Activated naive CD4-positive, alpha-beta T cell treated with anti-CD3 and anti-CD28 coated beads, Interleukin-2, amount 50 U/mL, for 72 hours (primary cell): ENCODE data around the gene TMEM143. TPM values are rescaled to one million over a fixed set of nuclear protein-coding genes. Genes with fewer than 3 reads are reported as not detected.
A peak's percentile ranks its signal among the peaks of the same experiment; 100 is the strongest.

ENCODE experiments used
- ATAC-seq, 2 donors: fragments of 150-1000 bp; cut with Tn5 transposase; 2 replicates each; pipeline ENCODE4 v1.10.0; 2021; ENCODE audit warnings: mild to moderate bottlenecking in 2 of 2, moderate library complexity in 2 of 2
- DNase-seq, 2 donors: peaks; one replicate each; pipeline ENCODE4 v3.0.0; 2021 to 2022; ENCODE audit warnings: low spot score in 2 of 2
- H3K27ac Mint-ChIP-seq, 2 donors: one replicate each; pipeline ENCODE4 v1.8.0; 2022; ENCODE audit warnings: mild to moderate bottlenecking in 2 of 2, mixed read lengths in 2 of 2
- H3K36me3 Mint-ChIP-seq, 2 donors: one replicate each; pipeline ENCODE4 v1.8.0; 2022; ENCODE audit warnings: mixed read lengths in 2 of 2
- H3K9me3 Mint-ChIP-seq, 2 donors: one replicate each; pipeline ENCODE4 v1.8.0; 2022; ENCODE audit warnings: mixed read lengths in 2 of 2
- total RNA-seq, 2 donors: library from RNA; stranded (reverse); gene quantifications; one replicate each; pipeline ENCODE4 v1.2.3, GENCODE V29; 2022

Gene TMEM143
- total RNA-seq, 2 donors from 2014 or later: 24.1 to 48.1 TPM

DNA sequence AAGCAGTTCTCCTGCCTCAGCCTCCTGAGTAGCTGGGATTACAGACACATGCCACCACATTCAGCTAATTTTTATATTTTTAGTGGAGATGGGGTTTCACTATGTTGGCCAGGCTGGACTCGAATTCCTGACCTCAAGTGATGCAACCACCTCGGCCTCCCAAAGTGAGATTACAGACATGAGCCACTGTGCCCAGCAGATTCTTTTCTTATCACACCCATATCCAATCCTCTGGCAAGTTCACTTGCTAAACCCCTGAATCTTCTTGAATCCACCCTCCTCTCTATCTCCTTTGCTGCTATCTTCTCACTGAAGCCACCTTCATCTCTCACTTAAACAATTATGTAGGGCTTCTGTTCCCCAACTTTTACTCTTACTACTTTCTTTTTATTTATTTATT is 17.5 kb downstream of the TMEM143 start:
- no peak for ATAC-seq
- H3K36me3 Mint-ChIP-seq: no peaks in the 10 kb centered on the region
- peak overlapping the region; percentile 3 to 56 for H3K27ac Mint-ChIP-seq
- no peak for DNase-seq
- no peaks in the 10 kb centered on the region for H3K9me3 Mint-ChIP-seq

DNA sequence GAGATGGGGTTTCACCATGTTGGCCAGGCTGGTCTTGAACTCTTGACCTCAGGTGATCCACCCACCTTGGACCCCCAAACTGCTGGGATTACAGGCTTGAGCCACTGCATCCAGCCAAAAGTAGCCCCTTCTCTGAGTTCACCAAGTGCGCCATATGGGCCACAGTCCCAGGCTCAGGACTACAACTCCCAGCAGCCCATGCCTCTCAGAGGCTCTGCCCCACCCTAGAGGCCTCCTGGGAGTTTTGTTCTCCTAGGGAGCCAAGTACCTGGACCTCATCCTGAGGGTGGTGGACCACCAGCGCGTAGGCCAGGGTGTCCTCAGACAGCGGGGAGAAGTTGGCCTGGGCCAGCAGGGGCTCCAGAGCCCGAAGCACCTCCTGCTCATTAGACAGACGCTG is 18.8 kb downstream of the TMEM143 start:
- Mint-ChIP-seq H3K9me3 (no peaks in the 10 kb centered on the region), H3K36me3 (no peaks in the 10 kb centered on the region), H3K27ac (no peak overlapping the region)
- DNase-seq (no peak), ATAC-seq (no peak)

- H3K27ac Mint-ChIP-seq: no peak overlapping the region
- H3K36me3 Mint-ChIP-seq: no peaks in the 10 kb centered on the region
- ATAC-seq (no peak), DNase-seq (no peak)
- no peaks in the 10 kb centered on the region for H3K9me3 Mint-ChIP-seq
These were observed 20.7 kb downstream of the TMEM143 start for GRCh38 chr19:48342841-48343540.

DNA sequence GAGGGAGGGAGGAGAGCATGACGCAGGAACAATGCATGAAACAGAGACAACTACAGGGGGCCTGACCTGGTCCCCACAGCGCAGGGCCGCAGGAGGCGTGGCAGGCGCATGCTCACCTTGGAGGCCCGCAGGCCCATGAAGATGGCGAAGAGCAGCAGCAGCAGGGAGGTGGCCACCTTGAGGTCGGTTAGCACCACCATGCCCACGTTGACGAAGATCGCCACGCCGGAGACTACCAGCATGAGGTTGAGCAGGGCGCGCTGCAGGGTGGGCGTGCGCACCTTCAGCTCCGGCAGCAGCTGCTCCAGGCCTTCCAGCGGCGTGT is 21.4 kb downstream of the TMEM143 start:
- Mint-ChIP-seq H3K9me3 (no peaks in the 10 kb centered on the region), H3K27ac (no peak overlapping the region), H3K36me3 (no peaks in the 10 kb centered on the region)
- DNase-seq (no peak), ATAC-seq (no peak)

DNA sequence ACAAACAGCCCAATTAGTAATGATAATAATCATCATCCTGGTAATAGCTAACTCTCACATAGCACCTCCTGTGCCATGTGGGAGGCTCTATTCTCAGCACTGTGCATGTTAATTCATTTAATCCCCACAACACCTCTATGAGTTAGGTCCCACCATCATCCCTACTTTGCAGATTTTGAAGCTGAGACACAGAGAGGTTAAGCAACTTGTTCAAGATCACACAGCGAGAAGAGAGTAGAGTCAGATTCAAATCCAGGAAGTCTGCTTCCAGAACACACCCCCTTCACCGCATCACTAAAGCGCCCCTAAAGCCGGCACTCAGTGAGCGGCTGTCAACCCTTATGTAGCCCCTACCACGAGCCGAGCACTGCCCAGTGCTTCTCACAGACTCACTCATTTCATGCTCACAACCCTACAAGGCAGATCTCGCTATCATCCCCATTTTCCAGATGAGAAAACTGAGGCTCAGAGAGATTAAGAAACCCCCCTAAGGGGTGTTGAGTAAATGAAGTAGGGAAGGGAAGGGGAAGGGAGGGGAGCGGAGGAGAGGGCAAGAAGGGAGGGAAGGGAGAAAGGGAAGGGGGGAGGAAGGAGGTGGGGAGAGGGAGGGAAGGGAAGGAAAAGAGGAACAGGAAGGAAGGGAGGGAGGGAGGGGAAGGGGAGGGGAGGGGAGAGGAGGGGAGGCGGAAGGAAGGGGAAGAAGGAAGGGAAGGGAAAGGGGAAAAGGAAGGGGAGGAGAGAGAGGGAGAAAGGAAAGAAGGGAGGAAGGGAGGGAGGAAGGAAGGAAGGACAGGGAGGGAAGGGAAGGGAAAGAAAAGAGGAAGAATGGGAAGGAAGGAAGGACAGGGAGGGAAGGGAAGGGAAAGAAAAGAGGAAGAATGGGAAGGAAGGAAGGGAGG is 22.0 kb downstream of the TMEM143 start:
- no peaks in the 10 kb centered on the region for H3K36me3 Mint-ChIP-seq
- ATAC-seq: no peak
- DNase-seq: no peak
- no peak overlapping the region for H3K27ac Mint-ChIP-seq
- no peaks in the 10 kb centered on the region for H3K9me3 Mint-ChIP-seq

DNA sequence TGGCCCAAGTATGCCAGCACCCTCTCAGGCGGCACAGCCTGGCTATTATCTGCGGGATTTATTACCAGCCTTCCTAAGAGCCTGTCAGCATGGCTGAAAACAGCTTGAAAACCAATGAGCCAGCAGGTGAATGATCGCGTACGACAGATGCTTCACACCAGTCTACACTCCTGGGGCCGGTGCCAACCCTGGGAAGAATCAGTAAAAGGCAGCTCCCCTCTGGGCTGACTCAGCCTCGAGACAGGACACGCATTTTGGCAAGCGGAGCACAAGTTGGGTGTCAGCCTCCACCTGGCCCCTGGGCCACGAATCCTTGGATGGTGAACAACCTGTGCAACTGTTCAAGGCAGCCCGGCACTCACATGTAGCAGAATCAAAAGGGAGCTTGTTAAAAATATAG is 22.7 kb downstream of the TMEM143 start:
- ATAC-seq (no peak), DNase-seq (no peak)
- Mint-ChIP-seq H3K36me3 (no peaks in the 10 kb centered on the region), H3K27ac (no peak overlapping the region), H3K9me3 (no peaks in the 10 kb centered on the region)

DNA sequence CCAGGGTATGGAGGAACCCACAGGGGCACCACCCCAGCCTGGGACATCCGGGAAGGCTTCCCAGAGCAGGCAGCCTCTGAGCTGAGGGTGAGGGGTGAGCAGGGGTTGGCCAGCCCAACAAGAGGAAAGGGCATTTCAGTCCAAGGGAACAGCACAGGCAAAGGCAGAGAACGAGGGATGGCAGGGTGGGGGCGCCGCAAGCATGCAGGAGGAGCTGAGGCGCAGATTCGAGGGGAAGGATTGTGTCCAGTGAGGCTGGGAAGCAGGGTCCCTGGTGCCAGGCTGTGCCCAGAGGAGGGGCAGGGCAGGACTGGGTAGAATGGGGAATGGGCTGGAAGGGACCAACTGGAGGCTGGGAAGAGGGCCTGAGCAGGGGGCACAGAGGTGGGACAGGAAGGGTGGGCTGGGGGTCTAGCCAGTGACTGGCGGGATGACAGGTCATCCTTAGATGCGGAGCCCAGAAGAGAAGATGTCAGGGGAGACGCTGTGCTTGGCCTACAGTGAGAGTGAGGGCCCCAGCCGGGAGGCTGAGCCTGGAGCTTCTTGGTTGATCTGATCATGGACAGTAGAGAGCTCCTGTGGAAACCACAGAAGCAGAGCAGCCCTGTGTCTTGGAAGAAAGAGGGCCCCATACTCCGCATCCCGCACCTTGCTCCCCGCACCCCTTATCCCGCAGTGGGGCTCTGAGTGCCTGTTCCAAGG is 24.8 kb downstream of the TMEM143 start:
- Mint-ChIP-seq H3K9me3 (no peaks in the 10 kb centered on the region), H3K27ac (peak overlapping the region in 1 of 2 donors; percentile 75), H3K36me3 (no peaks in the 10 kb centered on the region)
- ATAC-seq: no peak
- DNase-seq: no peak

GRCh38 chr19:48338253-48338755 is 25.4 kb downstream of the TMEM143 start:
- Mint-ChIP-seq H3K9me3 (no peaks in the 10 kb centered on the region), H3K36me3 (peaks cover 0 to 3% of the 10 kb centered on the region in 2 donors), H3K27ac (peak overlapping the region in 1 of 2 donors; percentile 75)
- ATAC-seq (no peak), DNase-seq (no peak)

- peak; percentile 93 to 95 for DNase-seq
These were observed 30.0 kb downstream of the TMEM143 start for GRCh38 chr19:48333467-48334384.

DNA sequence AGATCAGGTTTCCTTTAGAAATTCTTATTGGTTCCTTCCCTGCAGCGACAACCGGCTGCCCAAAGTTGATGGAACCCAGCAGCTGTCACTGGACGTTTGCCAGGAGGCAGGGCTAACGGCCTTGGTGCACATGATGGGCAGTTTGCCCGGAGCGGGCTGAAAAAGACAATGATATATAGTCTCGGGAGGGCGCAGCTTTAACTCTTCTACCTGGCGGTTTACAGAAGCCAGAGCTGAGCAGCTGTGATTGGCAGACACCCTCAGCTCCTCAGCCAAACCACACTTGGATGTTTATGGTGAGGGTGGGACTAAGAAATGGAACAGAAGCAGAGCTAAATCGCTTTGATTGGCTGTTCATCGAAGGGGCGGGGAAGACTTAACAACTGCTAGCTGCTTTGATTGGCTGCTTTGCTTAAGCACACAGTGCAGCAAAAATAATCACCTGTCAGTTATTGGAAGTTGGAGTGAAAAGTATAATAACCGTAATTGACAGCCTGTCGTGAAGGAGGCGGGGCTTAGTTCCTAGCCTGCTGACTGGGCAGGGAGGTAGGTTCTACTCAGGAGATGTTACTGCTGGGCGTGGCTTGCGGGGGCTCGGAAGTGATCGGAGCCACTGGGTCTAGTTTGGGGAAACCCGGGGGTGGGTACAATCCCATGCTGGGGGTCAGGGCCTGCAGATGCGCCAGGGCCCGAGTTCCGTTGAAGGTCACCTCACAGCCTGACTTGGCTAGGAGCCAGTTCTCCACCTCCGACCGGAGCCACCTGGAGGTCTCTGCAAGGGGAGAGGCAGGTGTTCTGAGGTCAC is 30.9 kb downstream of the TMEM143 start:
- Mint-ChIP-seq H3K36me3 (peaks cover 0 to 41% of the 10 kb centered on the region in 2 donors), H3K27ac (peak overlapping the region; percentile 92 to 100), H3K9me3 (no peaks in the 10 kb centered on the region)
- peak; percentile 72 to 75 for ATAC-seq
- DNase-seq: peak; percentile 88 to 93

More at GRCh38 chr19:48333467-48334384, 30.0 kb downstream of the TMEM143 start:
- H3K9me3 Mint-ChIP-seq: no peaks in the 10 kb centered on the region
- ATAC-seq: peak; percentile 72 to 79
- peak overlapping the region; percentile 92 to 100 for H3K27ac Mint-ChIP-seq
- H3K36me3 Mint-ChIP-seq: peaks cover 0 to 36% of the 10 kb centered on the region in 2 donors

DNA sequence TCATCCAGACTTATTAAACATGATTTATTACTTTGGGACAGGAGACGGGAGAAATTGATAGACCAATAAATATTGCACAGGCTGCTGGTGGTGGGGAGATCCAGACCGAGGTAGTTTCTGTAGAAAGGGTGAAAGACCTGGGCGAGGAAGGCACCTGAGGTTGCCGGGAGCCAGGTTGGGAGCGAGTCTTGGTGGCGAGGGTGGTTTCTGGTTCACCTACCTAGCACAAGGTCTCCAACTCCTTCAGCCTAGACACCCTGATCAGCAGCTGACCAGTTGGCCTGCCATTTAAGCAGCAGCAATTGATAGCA is 31.4 kb downstream of the TMEM143 start:
- H3K27ac Mint-ChIP-seq: peak overlapping the region in 1 of 2 donors; percentile 92
- DNase-seq (no peak), ATAC-seq (no peak)
- H3K36me3 Mint-ChIP-seq: peaks cover 0 to 45% of the 10 kb centered on the region in 2 donors
- H3K9me3 Mint-ChIP-seq: no peaks in the 10 kb centered on the region

DNA sequence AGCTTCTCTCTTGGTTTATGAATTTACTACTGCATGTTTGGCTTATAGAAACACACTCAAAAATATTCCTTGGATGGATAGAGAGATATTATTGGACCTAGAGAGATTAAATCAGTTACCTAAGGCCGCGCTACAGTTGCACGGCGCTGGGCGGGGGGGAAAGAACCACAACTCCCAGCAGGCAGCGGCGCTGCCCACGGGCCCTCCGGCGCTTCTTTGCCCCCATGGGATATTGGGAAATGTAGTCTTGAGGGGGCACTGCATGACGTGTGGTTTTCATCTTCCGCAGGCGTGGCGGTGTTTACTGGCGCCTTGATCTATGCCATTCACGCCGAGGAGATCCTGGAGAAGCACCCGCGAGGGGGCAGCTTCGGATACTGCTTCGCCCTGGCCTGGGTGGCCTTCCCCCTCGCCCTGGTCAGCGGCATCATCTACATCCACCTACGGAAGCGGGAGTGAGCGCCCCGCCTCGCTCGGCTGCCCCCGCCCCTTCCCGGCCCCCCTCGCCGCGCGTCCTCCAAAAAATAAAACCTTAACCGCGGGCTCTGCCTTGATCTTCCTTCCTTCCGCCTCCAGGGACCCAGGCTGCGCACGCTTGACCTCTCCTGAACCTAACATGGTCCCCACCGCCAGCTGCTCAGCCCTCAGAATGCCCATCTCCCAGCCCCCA is 33.6 kb downstream of the TMEM143 start:
- H3K27ac Mint-ChIP-seq: peak overlapping the region; percentile 84 to 98
- ATAC-seq: peak; percentile 4 to 50
- DNase-seq: peak; percentile 74 to 79
- no peaks in the 10 kb centered on the region for H3K9me3 Mint-ChIP-seq
- H3K36me3 Mint-ChIP-seq: peaks cover 5 to 59% of the 10 kb centered on the region in 2 donors

DNA sequence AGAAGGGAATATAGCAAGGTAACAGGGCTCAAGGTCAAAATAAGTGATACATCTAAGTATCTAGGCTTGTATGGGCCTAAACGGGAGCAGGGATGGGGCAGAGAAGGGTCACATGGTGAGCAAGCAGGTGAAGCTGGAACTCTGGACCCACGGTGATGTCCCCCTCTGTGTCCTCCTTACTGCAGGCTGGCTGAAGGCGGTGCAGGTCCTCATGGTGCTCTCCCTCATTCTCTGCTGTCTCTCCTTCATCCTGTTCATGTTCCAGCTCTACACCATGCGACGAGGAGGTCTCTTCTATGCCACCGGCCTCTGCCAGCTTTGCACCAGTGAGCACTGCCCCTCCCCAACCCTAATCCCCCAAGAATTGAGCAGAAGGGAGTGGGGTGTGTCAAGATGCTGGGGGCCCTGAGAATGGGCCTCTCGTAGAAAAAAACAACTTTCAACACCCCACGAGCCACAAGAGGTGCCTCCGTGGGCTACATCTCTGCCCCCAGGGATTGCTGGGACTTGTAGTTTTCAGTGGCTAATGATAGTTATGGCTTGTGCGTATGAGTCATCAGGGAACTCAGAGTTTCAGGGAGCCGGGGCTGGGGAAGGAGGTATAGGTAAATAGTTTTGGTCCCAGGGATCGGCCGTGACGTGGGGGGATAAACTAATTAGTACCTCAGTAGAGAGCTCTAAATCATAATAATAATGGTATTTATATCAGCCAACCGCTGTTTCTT is 34.4 kb downstream of the TMEM143 start:
- Mint-ChIP-seq H3K9me3 (no peaks in the 10 kb centered on the region), H3K27ac (peak overlapping the region; percentile 84 to 98), H3K36me3 (peaks cover 5 to 59% of the 10 kb centered on the region in 2 donors)
- peak in 1 of 2 donors; percentile 50 for DNase-seq
- ATAC-seq: no peak

GRCh38 chr19:48325265-48325910 is 38.4 kb downstream of the TMEM143 start, which contains the start of gene EMP3:
TSS of gene EMP3 (plus strand) at chr19:48325552. CDS start at chr19:48326845, 1,293 bp downstream.
- Mint-ChIP-seq H3K9me3 (no peaks in the 10 kb centered on the region), H3K36me3 (peaks cover 5 to 39% of the 10 kb centered on the region in 2 donors), H3K27ac (peak within 1 kb of the TSS; percentile 90 to 93)
- DNase-seq (peak in 1 of 2 donors; percentile 79), ATAC-seq (peak; percentile 28 to 47)
